Endodermal cell (in vitro differentiated cells): ENCODE measurements around the gene STXBP1. TPM values are rescaled to one million over a fixed set of nuclear protein-coding genes. Genes with fewer than 3 reads are reported as not detected.
A peak's percentile ranks its signal among the peaks of the same experiment; 100 is the strongest.

Source experiments
- DNase-seq: peaks from one replicate; pipeline ENCODE4 v3.0.0-alpha.2; 2017
- H3K27ac ChIP-seq: 2 replicates; pipeline ENCODE4 v1.5.1; 2013; ENCODE audit warnings: mild to moderate bottlenecking, low read depth, low read length, moderate library complexity
- H3K27me3 ChIP-seq: 2 replicates; pipeline ENCODE4 v1.6.1; 2013; ENCODE audit warnings: mild to moderate bottlenecking, low read length, moderate library complexity; ENCODE audit not compliant: insufficient read depth, control insufficient read depth, poor library complexity, severe bottlenecking
- H3K36me3 ChIP-seq: 2 replicates; pipeline ENCODE4 v1.7.0; 2013; ENCODE audit warnings: mild to moderate bottlenecking, low read length, moderate library complexity; ENCODE audit not compliant: control insufficient read depth, insufficient read depth
- H3K4me1 ChIP-seq: one replicate; pipeline ENCODE4 v1.7.0; 2013; ENCODE audit warnings: low read length; ENCODE audit not compliant: control insufficient read depth, insufficient read depth
- H3K4me3 ChIP-seq: 2 replicates; pipeline ENCODE4 v1.5.1; 2013; ENCODE audit warnings: mild to moderate bottlenecking, low read length, moderate library complexity
- H3K9ac ChIP-seq: 2 replicates; pipeline ENCODE4 v1.6.1; 2013; ENCODE audit warnings: mild to moderate bottlenecking, low read length, moderate library complexity; ENCODE audit not compliant: poor library complexity, severe bottlenecking; ENCODE audit errors: extremely low read depth
- H3K9me3 ChIP-seq: 2 replicates; pipeline ENCODE4 v1.6.1; 2013; ENCODE audit warnings: mild to moderate bottlenecking, low read length, moderate library complexity; ENCODE audit not compliant: control insufficient read depth
- H3K27ac Mint-ChIP-seq: 2 replicates; pipeline ENCODE4 v1.8.0; 2020; ENCODE audit warnings: mixed read lengths
- H3K27me3 Mint-ChIP-seq: 2 replicates; pipeline ENCODE4 v1.8.0; 2021; ENCODE audit warnings: mild to moderate bottlenecking, mixed read lengths; ENCODE audit not compliant: insufficient read depth
- H3K36me3 Mint-ChIP-seq: 2 replicates; pipeline ENCODE4 v1.8.0; 2020; ENCODE audit warnings: low read depth, mixed read lengths
- H3K4me1 Mint-ChIP-seq: 2 replicates; pipeline ENCODE4 v1.8.0; 2020; ENCODE audit warnings: mixed read lengths
- H3K4me3 Mint-ChIP-seq: 2 replicates; pipeline ENCODE4 v1.8.0; 2020; ENCODE audit warnings: mild to moderate bottlenecking, moderate library complexity, mixed read lengths
- H3K9me3 Mint-ChIP-seq: 2 replicates; pipeline ENCODE4 v1.8.0; 2020; ENCODE audit warnings: mild to moderate bottlenecking, mixed read lengths
- CTCF ChIP-seq: fragments of 200-600 bp; sonication (generic); conservative IDR thresholded peaks from 2 replicates; pipeline ENCODE4 v1.5.0; 2021; ENCODE audit warnings: antibody characterized with exemption, mild to moderate bottlenecking
- WGBS, 2 experiments: methylation state at CpG; one replicate each; pipeline versions ENCODE4 v1.1.5 to v1.1.7; 2013; ENCODE audit warnings: missing lambda C conversion rate in 2 of 2, mixed read lengths in 1 of 2; ENCODE audit not compliant: insufficient coverage in 1 of 2, insufficient read length in 1 of 2; 5-methylcytosine and 5-hydroxymethylcytosine counted together
- total RNA-seq, 2 donors: library from RNA; stranded (reverse); fragmentation: NEBNext Ultra II Directional in 1 of 2; extraction: Animal tissue kit (Norgen Biotek cat#: 25700) in 1 of 2; gene quantifications; 2 replicates in 1 of 2; 3 replicates in 1 of 2; pipeline ENCODE4 v1.2.1, GENCODE V29; 2021

STXBP1 gene
- total RNA-seq, 2 donors from 2014 or later: 27.8 to 46.8 TPM

- Mint-ChIP-seq H3K36me3 (no peaks in the 10 kb centered on the region), H3K4me1 (no peaks in the 10 kb centered on the region), H3K9me3 (no peaks in the 10 kb centered on the region), H3K27me3 (no peaks in the 10 kb centered on the region), H3K4me3 (no peak overlapping the region), H3K27ac (no peak overlapping the region)
- no peak overlapping the region for H3K27ac ChIP-seq
- WGBS, 2 experiments: 80% methylated on average over 4 of the region's 5 CpGs
- no peak for TF ChIP-seq CTCF
- H3K9me3 ChIP-seq: no peaks in the 10 kb centered on the region
- H3K27me3 ChIP-seq: no peaks in the 10 kb centered on the region
- H3K9ac ChIP-seq: no peak overlapping the region
- H3K4me1 ChIP-seq: no peaks in the 10 kb centered on the region
- DNase-seq: no peak
- no peak overlapping the region for H3K4me3 ChIP-seq
- H3K36me3 ChIP-seq: no peaks in the 10 kb centered on the region
Observed at GRCh38 chr9:127588740-127589506, 23.2 kb upstream of the STXBP1 start.

GRCh38 chr9:127589955-127590370 lies 22.1 kb upstream of the STXBP1 start:
- 12 to 23% methylated on average over 5 to 8 of the region's 8 CpGs for WGBS, 2 experiments
- no peaks in the 10 kb centered on the region for H3K36me3 Mint-ChIP-seq
- no peak overlapping the region for H3K9ac ChIP-seq
- TF ChIP-seq CTCF: peak; percentile 91
- no peak overlapping the region for H3K4me3 ChIP-seq
- H3K27ac Mint-ChIP-seq: no peak overlapping the region
- no peaks in the 10 kb centered on the region for H3K27me3 Mint-ChIP-seq
- no peaks in the 10 kb centered on the region for H3K4me1 Mint-ChIP-seq
- H3K4me1 ChIP-seq: no peaks in the 10 kb centered on the region
- H3K27me3 ChIP-seq: no peaks in the 10 kb centered on the region
- peak; percentile 85 for DNase-seq
- no peak overlapping the region for H3K4me3 Mint-ChIP-seq
- H3K36me3 ChIP-seq: no peaks in the 10 kb centered on the region
- no peak overlapping the region for H3K27ac ChIP-seq
- no peaks in the 10 kb centered on the region for H3K9me3 ChIP-seq
- H3K9me3 Mint-ChIP-seq: no peaks in the 10 kb centered on the region

GRCh38 chr9:127595611-127596010 lies 16.5 kb upstream of the STXBP1 start:
- Mint-ChIP-seq H3K4me1 (no peaks in the 10 kb centered on the region), H3K27ac (no peak overlapping the region), H3K36me3 (no peaks in the 10 kb centered on the region), H3K9me3 (no peaks in the 10 kb centered on the region), H3K27me3 (no peaks in the 10 kb centered on the region), H3K4me3 (no peak overlapping the region)
- H3K27me3 ChIP-seq: no peaks in the 10 kb centered on the region
- no peak overlapping the region for H3K9ac ChIP-seq
- TF ChIP-seq CTCF: no peak
- H3K4me1 ChIP-seq: no peaks in the 10 kb centered on the region
- H3K27ac ChIP-seq: no peak overlapping the region
- DNase-seq: no peak
- WGBS, 2 experiments: 84 to 88% methylated on average over 5 of the region's 5 CpGs
- no peak overlapping the region for H3K4me3 ChIP-seq
- H3K9me3 ChIP-seq: no peaks in the 10 kb centered on the region
- H3K36me3 ChIP-seq: no peaks in the 10 kb centered on the region
